A673 (cell line): Measurements from ENCODE around the gene DPYSL5.

Experiments
- CTCF ChIP-seq: fragments of 300-800, 200-600 bp; sonication (generic); conservative IDR thresholded peaks from 2 replicates; pipeline ENCODE4 v1.5.1; 2017; ENCODE audit warnings: low read depth, mild to moderate bottlenecking, antibody characterized with exemption, low read length, moderate library complexity, mixed read lengths
- EZH2 ChIP-seq: fragments of 200-600 bp; sonication (generic); IDR thresholded peaks from 2 replicates; pipeline ENCODE4 v1.6.1; 2017; ENCODE audit warnings: borderline replicate concordance, low read depth, mild to moderate bottlenecking, mixed read lengths, antibody characterized with exemption, low read length; ENCODE audit not compliant: poor library complexity, severe bottlenecking

- TF ChIP-seq CTCF: no peak
- TF ChIP-seq EZH2: no peak
These were observed 69.4 kb downstream of the DPYSL5 start for GRCh38 chr2:26917135-26917836.
